Measurements from ENCODE around the gene PIP5K1B.

Gene PIP5K1B

GRCh38 chr9:68793605-68794343, 88.7 kb downstream of the PIP5K1B start:
- Histone ChIP-seq H3K4me3 (no peak overlapping the region), H3K27ac (no peak overlapping the region), H3K9me3 (ENCODE audit: low read depth, low read length) (no peaks in the 10 kb centered on the region), H3K9ac (ENCODE audit: insufficient read length) (no peak overlapping the region), H3K36me3 (ENCODE audit: insufficient read depth, low read length) (no peaks in the 10 kb centered on the region)
- no peak for DNase-seq (ENCODE audit: low read depth, low spot score)
- no peak for TF ChIP-seq EZH2 (IDR thresholded peaks at IDR 0.05)
- TF ChIP-seq FOXP2 (optimal IDR thresholded peaks at IDR 0.05; ENCODE audit: control extremely low read depth, extremely low read length, insufficient read depth), result no peak
- TF ChIP-seq POLR2AphosphoS5 (IDR thresholded peaks at IDR 0.05; ENCODE audit: borderline replicate concordance, low read depth, low read length), result no peak

- Histone ChIP-seq H3K9me3 (ENCODE audit: low read depth, low read length) (no peaks in the 10 kb centered on the region), H3K4me3 (no peak overlapping the region), H3K27ac (no peak overlapping the region), H3K9ac (ENCODE audit: insufficient read length) (no peak overlapping the region), H3K36me3 (ENCODE audit: insufficient read depth, low read length) (no peaks in the 10 kb centered on the region)
- TF ChIP-seq EZH2 (IDR thresholded peaks at IDR 0.05), result no peak
- TF ChIP-seq POLR2AphosphoS5 (IDR thresholded peaks at IDR 0.05; ENCODE audit: borderline replicate concordance, low read depth, low read length), result no peak
- TF ChIP-seq FOXP2 (optimal IDR thresholded peaks at IDR 0.05; ENCODE audit: control extremely low read depth, extremely low read length, insufficient read depth), result no peak
- DNase-seq (ENCODE audit: low read depth, low spot score), result no peak
Observed at GRCh38 chr9:68794898-68795297, 89.9 kb downstream of the PIP5K1B start.

GRCh38 chr9:68795411-68795810, 90.4 kb downstream of the PIP5K1B start:
- no peaks in the 10 kb centered on the region for H3K36me3 ChIP-seq (ENCODE audit: insufficient read depth, low read length)
- TF ChIP-seq EZH2 (IDR thresholded peaks at IDR 0.05) (no peak), POLR2AphosphoS5 (IDR thresholded peaks at IDR 0.05; ENCODE audit: borderline replicate concordance, low read depth, low read length) (no peak), FOXP2 (optimal IDR thresholded peaks at IDR 0.05; ENCODE audit: control extremely low read depth, extremely low read length, insufficient read depth) (no peak)

GRCh38 chr9:68797116-68797515, 92.1 kb downstream of the PIP5K1B start:
- Histone ChIP-seq H3K4me3 (no peak overlapping the region), H3K9me3 (ENCODE audit: low read depth, low read length) (no peaks in the 10 kb centered on the region), H3K27ac (no peak overlapping the region), H3K36me3 (ENCODE audit: insufficient read depth, low read length) (no peaks in the 10 kb centered on the region), H3K9ac (ENCODE audit: insufficient read length) (no peak overlapping the region)
- DNase-seq (ENCODE audit: low read depth, low spot score), result no peak
- TF ChIP-seq POLR2AphosphoS5 (IDR thresholded peaks at IDR 0.05; ENCODE audit: borderline replicate concordance, low read depth, low read length) (no peak), FOXP2 (optimal IDR thresholded peaks at IDR 0.05; ENCODE audit: control extremely low read depth, extremely low read length, insufficient read depth) (no peak), EZH2 (IDR thresholded peaks at IDR 0.05) (no peak)

More at GRCh38 chr9:68795411-68795810, 90.4 kb downstream of the PIP5K1B start:
- Histone ChIP-seq H3K9ac (ENCODE audit: insufficient read length) (no peak overlapping the region), H3K27ac (no peak overlapping the region), H3K4me3 (no peak overlapping the region), H3K9me3 (ENCODE audit: low read depth, low read length) (no peaks in the 10 kb centered on the region)
- no peak for DNase-seq (ENCODE audit: low read depth, low spot score)

- H3K4me3 ChIP-seq, result no peak overlapping the region
- H3K9ac ChIP-seq (ENCODE audit: insufficient read length), result no peak overlapping the region
- no peaks in the 10 kb centered on the region for H3K36me3 ChIP-seq (ENCODE audit: insufficient read depth, low read length)
- H3K9me3 ChIP-seq (ENCODE audit: low read depth, low read length), result no peaks in the 10 kb centered on the region
- TF ChIP-seq EZH2 (IDR thresholded peaks at IDR 0.05) (no peak), FOXP2 (optimal IDR thresholded peaks at IDR 0.05; ENCODE audit: control extremely low read depth, extremely low read length, insufficient read depth) (no peak), POLR2AphosphoS5 (IDR thresholded peaks at IDR 0.05; ENCODE audit: borderline replicate concordance, low read depth, low read length) (no peak)
- H3K27ac ChIP-seq, result no peak overlapping the region
- no peak for DNase-seq (ENCODE audit: low read depth, low spot score)
Observed at GRCh38 chr9:68798423-68798822, 93.4 kb downstream of the PIP5K1B start.

- H3K9me3 ChIP-seq (ENCODE audit: low read depth, low read length), result no peaks in the 10 kb centered on the region
- no peak overlapping the region for H3K27ac ChIP-seq
- H3K9ac ChIP-seq (ENCODE audit: insufficient read length), result no peak overlapping the region
- no peaks in the 10 kb centered on the region for H3K36me3 ChIP-seq (ENCODE audit: insufficient read depth, low read length)
- H3K4me3 ChIP-seq, result no peak overlapping the region
- no peak for DNase-seq (ENCODE audit: low read depth, low spot score)
- TF ChIP-seq EZH2 (IDR thresholded peaks at IDR 0.05) (no peak), POLR2AphosphoS5 (IDR thresholded peaks at IDR 0.05; ENCODE audit: borderline replicate concordance, low read depth, low read length) (no peak)
Observed at GRCh38 chr9:68800836-68801235, 95.8 kb downstream of the PIP5K1B start.

- Histone ChIP-seq H3K9me3 (ENCODE audit: low read depth, low read length) (no peaks in the 10 kb centered on the region), H3K36me3 (ENCODE audit: insufficient read depth, low read length) (no peaks in the 10 kb centered on the region), H3K4me3 (no peak overlapping the region), H3K9ac (ENCODE audit: insufficient read length) (no peak overlapping the region), H3K27ac (no peak overlapping the region)
- no peak for DNase-seq (ENCODE audit: low read depth, low spot score)
- TF ChIP-seq FOXP2 (optimal IDR thresholded peaks at IDR 0.05; ENCODE audit: control extremely low read depth, extremely low read length, insufficient read depth) (no peak), EZH2 (IDR thresholded peaks at IDR 0.05) (no peak), POLR2AphosphoS5 (IDR thresholded peaks at IDR 0.05; ENCODE audit: borderline replicate concordance, low read depth, low read length) (no peak)
Observed at GRCh38 chr9:68802525-68803015, 97.5 kb downstream of the PIP5K1B start.

- Histone ChIP-seq H3K4me3 (no peak overlapping the region), H3K36me3 (ENCODE audit: insufficient read depth, low read length) (no peaks in the 10 kb centered on the region), H3K9me3 (ENCODE audit: low read depth, low read length) (no peaks in the 10 kb centered on the region), H3K9ac (ENCODE audit: insufficient read length) (no peak overlapping the region), H3K27ac (no peak overlapping the region)
- TF ChIP-seq POLR2AphosphoS5 (IDR thresholded peaks at IDR 0.05; ENCODE audit: borderline replicate concordance, low read depth, low read length) (no peak), EZH2 (IDR thresholded peaks at IDR 0.05) (no peak), FOXP2 (optimal IDR thresholded peaks at IDR 0.05; ENCODE audit: control extremely low read depth, extremely low read length, insufficient read depth) (no peak)
- DNase-seq (ENCODE audit: low read depth, low spot score), result no peak
Observed at GRCh38 chr9:68804911-68805889, 100.2 kb downstream of the PIP5K1B start.
